HG03196 (cell line): ENCODE results near the gene ARG1.
"Not testable (repeated sequence)": the region's sequence is repeated elsewhere in the genome, so short reads cannot be mapped to it uniquely, and the experiment has no call there.

Experiments
- ATAC-seq: cut with Tn5 transposase; IDR thresholded peaks from one replicate; pipeline ENCODE4 v1.9.1; 2021; ENCODE audit not compliant: unreplicated experiment

ARG1 gene

DNA sequence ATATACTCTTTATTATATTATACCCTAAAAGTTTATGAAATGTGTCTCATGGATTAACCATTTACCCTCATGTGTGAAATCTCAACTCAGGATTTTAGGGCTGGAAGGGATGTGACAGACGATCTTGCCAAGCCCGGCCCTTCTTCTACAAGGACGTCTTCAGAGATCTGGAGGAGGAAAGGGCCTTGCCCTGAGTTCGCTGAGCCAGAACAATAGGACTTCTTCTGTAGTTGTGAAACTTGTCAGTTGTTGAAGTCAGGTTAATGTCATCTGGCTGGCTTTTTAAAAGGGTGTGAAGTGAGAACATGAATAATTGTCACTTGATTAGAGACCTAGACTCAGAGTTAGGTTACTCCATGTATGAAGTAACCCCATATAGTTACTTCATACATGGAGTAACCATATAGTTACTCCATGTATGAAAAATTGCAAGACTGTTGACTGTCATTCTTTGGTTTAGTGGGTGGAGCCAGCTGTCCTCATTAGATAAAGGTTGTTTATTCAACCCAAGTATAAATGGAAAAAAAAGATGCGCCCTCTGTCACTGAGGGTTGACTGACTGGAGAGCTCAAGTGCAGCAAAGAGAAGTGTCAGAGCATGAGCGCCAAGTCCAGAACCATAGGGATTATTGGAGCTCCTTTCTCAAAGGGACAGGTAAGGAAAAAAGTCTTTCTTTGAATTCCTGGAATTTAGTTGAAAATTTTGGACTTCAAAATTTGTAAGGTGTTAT is at the start of gene ARG1:
TSS of gene ARG1 (plus strand) at position 541 of the 730 bp plus-strand sequence. CDS start at position 598, 57 bp downstream.
- ATAC-seq: no peak

DNA sequence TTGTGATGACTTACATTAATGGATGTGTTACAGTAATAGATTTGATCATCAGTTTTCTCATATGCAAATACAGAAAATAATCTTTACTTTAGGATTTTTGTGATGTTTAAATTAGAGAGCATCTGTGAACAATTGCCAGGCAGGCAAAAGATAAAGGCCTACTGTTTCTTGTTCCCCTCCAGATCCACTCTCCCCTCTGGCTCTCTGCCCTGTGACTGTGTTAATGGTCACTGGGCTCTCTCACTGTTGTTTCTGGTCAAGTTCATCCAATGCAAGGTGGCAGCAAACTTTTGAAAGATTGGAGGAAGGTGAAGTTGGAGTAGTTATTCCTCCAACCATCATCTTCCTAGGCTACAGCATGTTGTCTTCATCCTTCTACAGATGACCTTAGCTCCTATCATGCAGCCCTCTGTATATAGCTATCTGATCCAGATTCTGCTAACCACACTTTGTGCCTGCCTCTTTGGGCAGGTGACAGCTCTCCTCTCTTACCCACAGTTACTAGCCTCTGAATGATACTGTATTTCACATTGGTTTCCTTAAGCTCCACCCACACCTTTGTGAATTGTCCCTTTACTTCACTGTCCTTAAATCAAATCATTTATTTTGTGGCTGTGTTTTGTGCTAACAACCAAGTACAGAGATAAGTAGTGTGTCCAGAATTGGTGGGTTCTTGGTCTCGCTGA is 48.9 kb upstream of the ARG1 start:
- no peak for ATAC-seq

DNA sequence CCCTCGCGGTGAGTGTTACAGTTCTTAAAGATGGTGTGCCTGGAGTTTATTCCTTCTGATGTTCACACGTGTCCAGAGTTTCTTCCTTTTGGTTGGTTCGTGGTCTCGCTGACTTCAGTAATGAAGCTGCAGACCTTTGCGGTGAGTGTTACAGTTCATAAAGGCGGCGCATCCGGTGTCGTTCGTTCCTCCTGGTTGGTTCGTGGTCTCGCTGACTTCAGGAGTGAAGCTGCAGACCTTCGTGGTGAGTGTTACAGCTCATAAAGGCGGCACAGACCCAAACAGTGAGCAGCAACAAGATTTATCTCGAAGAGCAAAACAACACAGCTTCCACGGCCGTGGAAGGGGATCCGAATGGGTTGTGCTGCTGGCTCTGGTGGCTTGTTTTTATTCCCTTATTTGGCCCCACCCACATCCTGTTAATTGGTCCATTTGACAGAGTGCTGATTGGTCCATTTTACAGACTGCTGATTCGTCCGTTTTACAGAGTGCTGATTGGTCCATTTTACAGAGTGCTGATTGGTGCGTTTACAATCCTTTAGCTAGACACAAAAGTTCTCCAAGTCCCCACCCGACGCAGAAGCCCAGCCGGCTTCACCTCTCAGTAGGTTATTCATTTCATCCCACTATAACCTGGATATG is 48.2 kb upstream of the ARG1 start:
- ATAC-seq: no peak

DNA sequence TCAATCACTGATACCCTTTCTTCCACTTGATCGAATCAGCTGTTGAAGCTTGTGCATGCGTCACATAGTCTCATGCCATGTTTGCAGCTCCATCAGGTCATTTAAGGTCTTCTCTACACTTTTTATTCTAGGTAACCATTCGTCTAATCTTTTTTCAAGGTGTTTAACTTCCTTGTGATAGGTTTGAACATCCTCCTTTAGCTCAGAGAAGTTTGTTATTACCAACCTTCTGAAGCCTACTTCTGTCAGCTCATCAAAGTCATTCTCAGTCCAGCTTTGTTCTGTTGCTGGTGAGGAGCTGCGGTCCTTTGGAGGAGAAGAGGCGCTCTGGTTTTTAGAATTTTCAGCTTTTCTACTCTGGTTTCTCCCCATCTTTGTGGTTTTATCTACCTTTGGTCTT is 42.1 kb upstream of the ARG1 start:
- ATAC-seq: not testable (repeated sequence)

DNA sequence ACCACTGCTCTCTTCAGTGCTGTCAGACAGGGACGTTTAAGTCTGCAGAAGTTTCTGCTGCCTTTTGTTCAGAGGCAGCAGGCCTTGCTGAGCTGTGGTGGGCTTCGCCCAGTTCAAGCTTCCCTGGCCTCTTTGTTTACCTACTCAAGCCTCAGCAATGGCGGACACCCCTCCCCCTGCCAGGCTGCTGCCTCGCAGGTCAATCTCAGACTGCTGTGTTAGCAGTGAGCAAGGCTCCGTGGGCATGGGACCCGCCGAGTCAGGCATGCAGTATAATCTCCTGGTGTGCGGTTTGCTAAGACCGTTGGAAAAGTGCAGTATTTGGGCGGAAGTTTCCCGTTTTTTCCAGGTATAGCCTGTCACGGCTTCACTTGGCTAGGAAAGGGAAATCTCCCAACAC is 41.3 kb upstream of the ARG1 start:
- ATAC-seq: not testable (repeated sequence)

DNA sequence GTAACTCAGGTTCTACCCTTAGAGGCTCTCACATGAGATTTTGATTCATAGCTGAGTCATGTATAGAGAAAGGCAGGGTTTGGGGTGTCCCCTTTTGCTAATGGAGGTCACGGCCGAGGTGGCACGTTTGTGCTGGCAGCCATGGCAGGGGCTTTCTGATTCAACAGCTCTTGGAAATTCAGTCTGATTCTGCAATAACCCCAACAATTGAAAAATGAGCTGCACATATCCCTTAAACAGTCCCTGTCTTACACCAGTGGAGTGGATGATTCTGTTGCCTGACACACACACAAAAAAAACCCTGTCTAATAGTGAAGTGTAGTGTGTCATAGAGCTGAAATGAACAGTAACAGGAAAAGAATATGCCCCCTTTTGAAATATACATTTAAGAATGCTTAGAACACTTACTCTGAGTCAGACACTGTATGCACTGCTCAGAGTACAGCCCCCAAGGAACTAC is 40.4 kb upstream of the ARG1 start:
- peak; percentile 86 for ATAC-seq

DNA sequence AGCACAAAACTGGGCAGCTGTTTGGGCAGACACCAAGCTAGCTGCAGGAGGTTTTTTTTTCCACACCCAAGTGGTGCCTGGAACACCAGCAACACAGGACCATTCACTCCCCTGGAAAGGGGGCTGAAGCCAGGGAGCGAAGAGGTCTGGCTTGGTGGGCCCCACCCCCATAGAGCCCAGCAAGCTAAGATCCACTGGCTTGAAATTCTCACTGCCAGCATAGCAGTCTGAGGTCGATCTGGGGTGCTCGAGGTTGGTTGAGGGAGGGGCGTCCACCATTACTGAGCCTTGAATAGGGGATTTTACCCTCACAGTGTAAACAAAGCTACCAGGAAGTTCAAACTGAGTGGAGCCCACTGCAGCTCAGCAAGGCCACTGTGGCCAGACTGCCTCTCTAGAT is 34.4 kb upstream of the ARG1 start:
- ATAC-seq: not testable (repeated sequence)

DNA sequence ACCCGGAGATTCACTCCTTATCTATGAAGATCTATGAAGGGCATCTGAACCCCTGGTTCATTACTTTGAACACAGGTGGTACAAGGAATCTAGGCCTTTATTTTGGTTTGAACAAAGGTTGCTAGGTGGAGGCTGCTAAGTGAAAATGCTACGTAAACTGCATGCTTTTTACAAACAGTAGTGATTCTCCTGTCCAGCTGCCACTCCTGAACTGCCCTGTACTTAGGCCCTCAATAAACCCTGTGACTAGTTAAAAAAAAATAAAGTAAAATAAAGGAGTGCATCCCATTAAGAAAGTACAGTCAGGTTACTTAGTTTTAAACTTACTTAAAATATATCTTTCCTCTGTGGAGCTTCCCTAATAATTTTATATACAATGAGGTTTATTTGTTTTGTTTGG is 27.7 kb upstream of the ARG1 start:
- no peak for ATAC-seq

DNA sequence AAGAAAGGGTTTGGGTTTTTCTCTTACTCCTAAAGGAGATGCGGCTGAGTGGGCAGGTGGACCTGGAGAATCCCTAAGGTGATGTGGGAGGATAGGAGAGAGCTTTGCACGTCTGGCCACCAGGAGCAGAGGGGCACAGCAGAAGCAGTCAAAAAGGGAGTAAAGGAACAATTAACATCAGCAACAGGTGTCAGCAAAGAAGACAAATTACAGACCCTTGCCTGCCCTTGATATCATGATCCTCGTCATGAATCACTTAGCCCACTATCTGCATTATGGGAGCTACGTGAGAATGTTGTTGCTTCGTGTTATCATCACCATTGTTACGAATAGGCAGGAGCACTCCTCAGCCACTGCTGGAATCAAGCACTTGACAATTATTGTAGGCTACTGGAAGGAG is 25.5 kb upstream of the ARG1 start:
- no peak for ATAC-seq

DNA sequence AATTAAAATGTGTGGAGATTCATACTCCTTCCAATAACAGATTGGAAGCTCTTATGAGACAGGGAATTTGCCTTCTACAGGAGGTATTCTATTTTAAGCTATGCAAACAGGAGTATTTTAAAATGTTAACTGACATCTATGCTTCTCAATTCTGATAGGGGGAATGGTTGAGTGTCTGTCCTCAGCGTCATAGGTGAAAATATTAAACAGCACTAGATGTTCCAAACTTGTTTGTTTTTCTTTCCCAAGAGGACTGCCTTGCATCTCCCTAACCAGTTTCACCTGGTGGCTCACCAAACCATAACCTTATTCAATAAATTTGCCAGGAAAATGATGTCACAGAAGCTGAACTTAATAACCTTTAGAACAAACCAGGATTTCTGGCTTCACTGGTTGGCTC is 24.6 kb upstream of the ARG1 start:
- no peak for ATAC-seq

DNA sequence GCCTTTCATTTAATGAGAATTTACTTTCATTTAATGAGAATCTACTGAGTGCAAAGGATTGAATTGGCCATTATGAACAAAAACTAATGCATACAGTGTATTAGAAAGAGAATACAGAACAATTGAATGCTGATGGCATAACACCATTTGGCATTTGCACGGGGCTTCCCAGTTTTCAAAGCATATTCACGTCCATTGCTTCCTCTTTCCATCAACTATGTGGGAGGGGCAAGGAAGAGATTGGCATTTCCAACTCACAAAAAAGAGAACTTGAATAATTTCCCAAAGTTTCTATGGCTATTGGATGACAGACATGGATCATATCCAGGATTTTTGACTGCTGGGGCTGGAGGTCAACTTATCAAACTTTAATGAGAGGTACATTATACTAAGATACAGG is 23.2 kb upstream of the ARG1 start:
- no peak for ATAC-seq

DNA sequence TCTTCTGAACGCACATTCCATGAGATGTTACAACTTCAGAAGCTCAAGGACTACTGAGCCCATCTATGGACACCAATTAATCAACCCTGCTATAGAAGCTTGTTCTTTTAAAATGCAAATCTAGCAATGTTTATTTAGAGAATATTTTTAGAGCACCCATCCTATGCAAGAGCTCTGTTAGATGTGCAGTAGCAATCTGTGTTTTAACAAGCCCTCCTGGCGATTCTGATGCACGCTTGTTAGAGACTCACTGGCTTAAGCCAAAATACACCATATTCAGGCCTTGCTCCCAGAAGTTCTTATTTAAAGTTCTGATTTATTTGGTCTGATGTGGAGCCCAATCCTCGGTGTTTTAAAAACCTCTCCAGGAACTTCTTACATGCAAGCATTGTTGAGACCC is 21.1 kb upstream of the ARG1 start:
- no peak for ATAC-seq

DNA sequence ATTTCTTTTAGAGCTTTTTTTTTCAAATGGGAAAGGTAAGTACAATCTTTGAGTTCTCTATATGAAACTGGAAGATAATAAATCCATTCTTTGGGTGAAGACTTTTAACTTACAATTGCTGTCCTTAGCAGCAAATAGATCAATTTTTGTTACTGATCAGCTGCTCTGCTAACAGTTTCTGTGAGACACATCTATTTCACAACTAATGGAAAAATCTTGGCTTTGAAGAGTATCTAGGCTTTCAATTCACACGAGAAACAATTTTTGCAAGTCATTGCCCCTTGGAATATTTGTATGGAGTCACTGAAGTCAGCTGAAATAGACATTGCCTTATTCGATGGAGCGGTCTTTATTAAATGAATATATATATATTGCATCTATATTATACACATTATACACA is 20.5 kb upstream of the ARG1 start:
- no peak for ATAC-seq

DNA sequence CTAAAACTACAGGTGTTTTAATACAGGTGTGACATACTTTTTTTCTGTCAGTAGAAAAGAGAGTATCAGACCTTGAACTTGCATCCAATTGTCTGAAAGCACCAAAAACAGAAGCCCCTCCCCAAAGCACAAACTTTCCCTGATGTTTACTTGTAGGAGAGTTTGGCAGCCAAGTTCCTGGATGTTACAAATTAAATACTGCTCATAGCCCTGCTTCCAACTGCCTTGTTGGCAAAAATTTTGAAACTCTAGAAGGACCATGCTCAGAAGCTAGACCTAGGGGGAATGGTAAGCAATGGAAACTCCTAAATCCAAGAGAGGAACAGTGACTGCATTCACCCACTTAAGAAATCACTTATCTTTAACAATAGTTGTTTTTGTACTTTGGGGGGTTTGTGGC is 17.0 kb upstream of the ARG1 start:
- ATAC-seq: no peak

DNA sequence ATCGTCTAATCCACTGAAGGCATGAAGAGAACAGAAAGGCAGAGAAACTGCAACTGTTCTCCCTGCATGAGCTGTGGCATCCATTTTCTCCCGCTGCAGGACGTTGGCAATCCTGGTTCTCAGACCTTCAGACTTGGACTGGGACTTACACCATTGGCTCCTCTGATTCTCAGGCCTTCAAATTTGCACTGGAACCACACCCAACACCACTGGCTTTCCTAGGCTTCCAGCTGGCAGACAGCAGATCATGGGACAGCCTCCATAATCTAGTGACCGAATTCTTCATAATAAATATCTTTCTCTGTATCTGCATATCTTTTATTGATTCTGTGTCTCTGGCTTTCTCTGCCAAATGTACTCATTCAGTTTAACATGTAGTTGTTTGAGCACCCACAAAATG is 14.1 kb upstream of the ARG1 start:
- no peak for ATAC-seq

DNA sequence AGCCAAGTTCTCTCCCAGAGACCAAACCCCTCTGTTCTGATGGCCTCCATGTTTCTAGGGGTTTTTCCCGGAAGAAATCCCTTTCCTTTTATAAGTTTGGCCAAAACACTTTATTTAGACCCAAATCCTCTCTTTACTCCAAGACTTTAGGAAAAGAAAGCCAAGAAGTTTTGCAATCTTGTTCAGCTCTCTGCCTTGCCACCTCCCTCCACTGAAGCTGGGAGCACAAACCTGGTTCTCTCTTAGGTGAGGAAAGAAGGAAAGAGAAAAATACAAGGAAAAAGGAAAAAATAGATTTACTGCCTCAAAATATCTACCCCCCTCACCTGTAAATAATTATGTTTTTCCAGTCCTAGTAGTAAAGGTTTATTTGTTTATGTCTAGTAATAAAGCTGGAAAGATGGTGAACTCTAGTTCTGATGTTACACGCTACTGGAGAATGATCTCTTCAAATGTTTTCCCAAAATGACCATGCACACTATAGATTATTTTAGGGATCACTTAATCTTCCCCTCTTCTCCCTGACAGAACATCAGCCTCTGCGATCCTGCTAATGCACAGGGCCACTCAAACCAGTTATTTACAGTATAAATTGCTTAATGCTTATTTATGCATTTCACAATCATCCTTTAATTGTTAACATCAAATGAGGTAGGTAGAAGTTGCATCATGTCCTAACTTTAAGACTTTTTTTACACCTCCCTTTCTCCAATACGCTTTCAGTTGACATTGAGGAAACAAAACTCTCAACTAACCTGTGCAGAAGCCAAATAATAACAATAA is 10.9 kb upstream of the ARG1 start:
- no peak for ATAC-seq

DNA sequence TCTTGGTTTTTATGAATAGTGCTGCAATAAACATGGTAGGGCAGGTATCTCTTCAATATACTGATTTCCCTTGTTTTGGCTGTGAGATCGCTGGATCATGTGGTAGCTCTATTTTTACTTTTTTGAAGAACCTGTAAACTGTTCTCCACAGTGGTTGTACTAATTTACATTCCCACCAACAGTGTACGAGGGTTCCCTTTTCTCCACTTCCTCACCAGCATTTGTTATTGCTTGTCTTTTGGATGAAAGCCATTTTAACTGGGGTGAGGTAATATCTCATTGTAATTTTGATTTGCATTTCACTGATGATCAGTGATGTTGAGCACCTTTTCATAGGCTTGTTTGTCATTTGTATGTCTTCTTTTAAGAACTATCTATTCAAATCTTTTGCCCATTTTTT is 8.0 kb upstream of the ARG1 start:
- ATAC-seq: no peak

DNA sequence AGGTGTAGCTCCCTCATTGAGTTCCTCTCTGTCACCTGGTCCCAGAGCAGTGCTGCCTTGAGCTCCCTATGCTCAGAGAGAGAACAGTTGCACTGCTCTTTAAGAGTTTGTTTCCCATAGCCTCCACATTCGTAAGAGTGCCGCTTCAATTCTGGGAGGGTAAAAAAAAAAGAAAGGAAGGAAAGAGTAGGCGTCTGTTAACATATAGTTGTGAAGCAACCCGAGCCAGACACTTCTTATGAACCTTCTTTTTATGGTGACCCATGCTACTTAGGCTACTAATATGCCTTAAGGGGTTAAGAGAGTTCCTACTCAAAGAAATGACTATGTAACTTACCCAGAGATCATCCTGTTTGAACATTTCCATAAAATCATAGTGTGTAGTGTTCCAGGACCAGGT is 4.3 kb upstream of the ARG1 start:
- ATAC-seq: no peak

DNA sequence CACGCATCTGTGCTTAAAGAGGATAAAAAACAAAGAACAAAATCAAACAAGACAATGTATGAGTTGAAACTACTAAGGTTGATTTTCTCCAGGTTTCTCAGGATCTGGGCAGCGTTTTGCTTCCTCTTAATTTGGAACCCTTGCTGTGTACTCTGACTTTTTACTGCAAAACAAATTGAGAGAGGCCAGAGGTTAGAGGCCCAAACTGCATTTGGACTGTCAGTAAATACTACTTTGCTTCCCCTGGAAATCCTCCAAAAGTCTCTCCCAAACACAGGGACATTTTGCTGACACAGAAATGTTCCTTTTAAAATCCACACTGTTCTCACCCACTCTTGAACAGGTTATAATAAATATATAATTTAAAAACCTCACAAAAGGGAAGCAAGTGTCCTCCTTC is 1.1 kb downstream of the ARG1 start:
- ATAC-seq: no peak

DNA sequence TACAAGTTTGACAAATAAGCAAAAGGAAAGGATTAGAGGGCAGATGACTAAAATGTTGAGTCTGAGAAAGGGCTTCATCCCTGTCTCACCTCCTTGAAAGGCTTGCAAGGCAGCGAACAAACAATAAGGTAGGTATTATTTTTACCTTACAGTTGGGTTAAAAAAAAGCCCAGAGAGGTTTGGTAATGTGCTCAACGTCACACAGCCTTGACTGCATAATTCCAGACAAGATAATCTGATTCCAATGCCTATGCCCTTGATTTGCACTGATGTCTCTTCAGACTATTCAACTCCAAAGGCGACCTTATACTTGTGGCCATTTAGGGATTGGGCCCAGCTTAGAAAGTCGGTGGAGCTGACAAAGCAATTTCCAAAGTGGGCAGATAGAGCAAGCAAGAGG is 1.7 kb downstream of the ARG1 start:
- ATAC-seq: no peak

DNA sequence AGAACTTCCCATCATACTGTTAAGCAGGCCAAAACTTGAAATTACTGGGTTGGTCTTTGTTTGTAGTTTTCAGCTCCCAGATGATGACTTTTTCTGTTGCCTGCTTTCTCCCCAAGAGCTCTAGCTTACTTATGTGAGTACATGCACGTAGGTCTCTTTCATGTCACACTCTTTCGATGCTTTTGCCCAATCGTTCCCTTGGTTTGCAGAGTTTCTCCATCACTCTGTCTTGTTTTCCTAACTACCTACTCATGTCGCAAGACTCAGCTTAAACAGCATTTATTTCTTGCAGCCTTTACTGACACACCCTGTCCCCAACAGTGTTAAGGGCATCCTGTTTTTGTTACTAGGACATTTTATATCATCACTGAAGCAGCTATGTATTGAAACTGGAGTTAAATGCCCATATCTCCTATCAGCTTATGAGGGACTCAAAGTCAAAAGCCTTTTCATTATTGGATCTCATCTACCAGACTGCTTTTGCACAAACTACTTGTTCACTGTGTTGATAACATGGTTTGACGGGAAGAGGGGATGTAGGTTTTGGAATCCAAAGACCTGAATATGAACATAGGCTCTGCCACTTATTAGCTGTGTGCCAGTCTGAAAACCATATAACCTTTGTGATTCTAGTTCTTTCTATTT is 2.9 kb downstream of the ARG1 start:
- no peak for ATAC-seq
